OCI-LY1 (cell line): Measurements from ENCODE around the gene OR52E5.

Experiments
- H2AFZ ChIP-seq: fragments of 200-600 bp; sonication (generic), shearing (Covaris generic); 2 replicates; pipeline ENCODE4 v1.6.0; 2014; ENCODE audit warnings: antibody characterized with exemption, mild to moderate bottlenecking, low read length
- H3F3A ChIP-seq: fragments of 200-600 bp; sonication (generic), shearing (Covaris generic); 2 replicates; pipeline ENCODE4 v1.6.0; 2014; ENCODE audit warnings: mild to moderate bottlenecking, antibody characterized with exemption, low read length, moderate library complexity; ENCODE audit not compliant: insufficient read depth
- H3K27ac ChIP-seq: fragments of 200-600 bp; sonication (generic); 2 replicates; pipeline ENCODE4 v1.5.1; 2014; ENCODE audit warnings: low read length, mixed run types, mild to moderate bottlenecking, low read depth; ENCODE audit not compliant: poor library complexity, severe bottlenecking
- H3K27me3 ChIP-seq: fragments of 200-600 bp; sonication (generic); 2 replicates; pipeline ENCODE4 v1.6.0; 2014; ENCODE audit warnings: antibody characterized with exemption, mild to moderate bottlenecking, low read length, moderate library complexity; ENCODE audit not compliant: insufficient read depth
- H3K36me3 ChIP-seq: fragments of 200-600 bp; sonication (generic); 2 replicates; pipeline ENCODE4 v1.6.1; 2014; ENCODE audit warnings: mild to moderate bottlenecking, antibody characterized with exemption, low read length, moderate library complexity, mixed read lengths; ENCODE audit not compliant: insufficient read depth
- H3K4me1 ChIP-seq: fragments of 200-600 bp; sonication (generic); 2 replicates; pipeline ENCODE4 v1.5.1; 2014; ENCODE audit warnings: mild to moderate bottlenecking, low read length, moderate library complexity; ENCODE audit not compliant: insufficient read depth, severe bottlenecking
- H3K4me2 ChIP-seq: fragments of 200-600 bp; sonication (generic), shearing (Covaris generic); 2 replicates; pipeline ENCODE4 v1.6.1; 2014; ENCODE audit warnings: low read length
- H3K4me3 ChIP-seq: fragments of 200-600 bp; sonication (generic); 2 replicates; pipeline ENCODE4 v1.5.1; 2014; ENCODE audit warnings: low read length, low read depth, mild to moderate bottlenecking, mixed read lengths; ENCODE audit not compliant: poor library complexity, severe bottlenecking
- H3K79me2 ChIP-seq: fragments of 200-600 bp; shearing (Covaris generic); 2 replicates; pipeline ENCODE4 v1.6.1; 2016; ENCODE audit warnings: mixed run types, low read length, mixed read lengths; ENCODE audit not compliant: insufficient read depth
- H3K9ac ChIP-seq: fragments of 200-600 bp; sonication (generic), shearing (Covaris generic); 2 replicates; pipeline ENCODE4 v1.6.1; 2014; ENCODE audit warnings: mild to moderate bottlenecking, low read length, mixed read lengths
- H3K9me2 ChIP-seq: fragments of 200-600 bp; sonication (generic), shearing (Covaris generic); 2 replicates; pipeline ENCODE4 v1.6.1; 2014; ENCODE audit warnings: low read depth, mild to moderate bottlenecking, low read length, mixed read lengths
- H3K9me3 ChIP-seq: fragments of 200-600 bp; shearing (Covaris generic); 2 replicates; pipeline ENCODE4 v1.6.1; 2014; ENCODE audit warnings: low read length, mixed read lengths
- H4K20me1 ChIP-seq: fragments of 200-600 bp; sonication (generic), shearing (Covaris generic); 2 replicates; pipeline ENCODE4 v1.6.0; 2016; ENCODE audit warnings: mild to moderate bottlenecking, low read length; ENCODE audit not compliant: insufficient read depth
- EZH2 ChIP-seq: fragments of 200-600 bp; sonication (generic), shearing (Covaris generic); IDR thresholded peaks from 2 replicates; pipeline ENCODE4 v1.8.0; 2017; ENCODE audit warnings: borderline replicate concordance, mixed run types, mild to moderate bottlenecking, antibody characterized with exemption, low read length, moderate library complexity, mixed read lengths
- TF ChIP-seq, protein P1 (sequence below): fragments of 200-600 bp; sonication (generic), shearing (Covaris generic); IDR thresholded peaks from 2 replicates; pipeline ENCODE4 v1.5.1; 2017; ENCODE audit warnings: mild to moderate bottlenecking, antibody characterized with exemption, low read length, moderate library complexity, mixed read lengths

The OR52E5 gene

DNA sequence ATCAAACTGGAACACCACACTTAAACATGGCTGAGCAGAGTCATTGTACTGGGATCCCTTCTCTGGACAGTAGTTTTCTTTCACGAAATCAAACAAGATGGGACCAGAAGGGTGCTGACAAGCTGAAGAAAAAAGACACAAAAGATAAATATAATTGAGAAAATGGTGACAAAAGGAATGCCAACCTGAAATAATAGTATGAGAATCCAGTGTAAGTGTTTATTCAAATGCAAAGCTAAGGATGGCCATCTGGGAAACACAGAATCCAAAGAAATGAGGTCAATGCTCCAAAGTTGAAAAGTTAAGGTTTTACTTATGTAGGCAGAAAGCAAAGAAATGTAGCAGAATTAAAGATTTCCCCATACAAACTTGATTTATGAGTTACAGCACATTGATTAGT is 5.3 kb upstream of the OR52E5 start:
- no peak overlapping the region for H2AFZ ChIP-seq
- H3K9me2 ChIP-seq = no peaks in the 10 kb centered on the region
- no peaks in the 10 kb centered on the region for H3K4me1 ChIP-seq
- no peaks in the 10 kb centered on the region for H3K27me3 ChIP-seq
- H3K9ac ChIP-seq = no peak overlapping the region
- H3K4me3 ChIP-seq = no peak overlapping the region
- H3K4me2 ChIP-seq = no peak overlapping the region
- H3F3A ChIP-seq = no peaks in the 10 kb centered on the region
- no peak overlapping the region for H3K27ac ChIP-seq
- no peak for TF ChIP-seq EZH2
- TF ChIP-seq, protein P1, sequence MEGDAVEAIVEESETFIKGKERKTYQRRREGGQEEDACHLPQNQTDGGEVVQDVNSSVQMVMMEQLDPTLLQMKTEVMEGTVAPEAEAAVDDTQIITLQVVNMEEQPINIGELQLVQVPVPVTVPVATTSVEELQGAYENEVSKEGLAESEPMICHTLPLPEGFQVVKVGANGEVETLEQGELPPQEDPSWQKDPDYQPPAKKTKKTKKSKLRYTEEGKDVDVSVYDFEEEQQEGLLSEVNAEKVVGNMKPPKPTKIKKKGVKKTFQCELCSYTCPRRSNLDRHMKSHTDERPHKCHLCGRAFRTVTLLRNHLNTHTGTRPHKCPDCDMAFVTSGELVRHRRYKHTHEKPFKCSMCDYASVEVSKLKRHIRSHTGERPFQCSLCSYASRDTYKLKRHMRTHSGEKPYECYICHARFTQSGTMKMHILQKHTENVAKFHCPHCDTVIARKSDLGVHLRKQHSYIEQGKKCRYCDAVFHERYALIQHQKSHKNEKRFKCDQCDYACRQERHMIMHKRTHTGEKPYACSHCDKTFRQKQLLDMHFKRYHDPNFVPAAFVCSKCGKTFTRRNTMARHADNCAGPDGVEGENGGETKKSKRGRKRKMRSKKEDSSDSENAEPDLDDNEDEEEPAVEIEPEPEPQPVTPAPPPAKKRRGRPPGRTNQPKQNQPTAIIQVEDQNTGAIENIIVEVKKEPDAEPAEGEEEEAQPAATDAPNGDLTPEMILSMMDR = no peak
- no peaks in the 10 kb centered on the region for H4K20me1 ChIP-seq
- H3K9me3 ChIP-seq = no peaks in the 10 kb centered on the region
- no peaks in the 10 kb centered on the region for H3K36me3 ChIP-seq
- H3K79me2 ChIP-seq = no peaks in the 10 kb centered on the region

DNA sequence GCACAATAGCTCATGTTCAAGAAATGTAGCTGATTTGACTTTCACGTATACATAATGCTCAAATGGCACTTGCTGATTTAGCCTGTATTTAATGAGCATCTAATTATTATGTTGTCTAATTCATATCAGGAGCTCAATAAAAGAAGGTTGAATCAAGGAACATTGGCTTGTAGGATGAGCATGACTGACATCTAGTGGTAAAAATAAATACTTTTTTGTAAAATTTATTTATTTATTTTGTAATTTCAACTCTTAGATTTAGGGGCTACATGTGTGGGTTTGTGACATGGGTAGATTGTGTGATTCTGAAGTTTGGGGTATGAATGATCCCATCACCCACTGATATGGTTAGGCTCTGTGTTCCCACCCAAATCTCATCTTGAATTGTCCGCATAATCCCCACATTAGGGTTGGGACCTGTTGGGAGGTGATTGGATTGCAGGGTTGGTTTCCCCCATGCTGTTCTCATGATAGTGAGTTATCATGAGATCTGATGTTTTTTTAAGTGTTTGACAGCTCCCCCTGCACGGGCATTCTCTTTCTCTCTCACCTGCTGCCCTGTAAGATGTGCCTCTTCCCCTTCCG is 1.7 kb upstream of the OR52E5 start:
- H3K36me3 ChIP-seq = no peaks in the 10 kb centered on the region
- H3K4me3 ChIP-seq = no peak overlapping the region
- TF ChIP-seq EZH2 = no peak
- TF ChIP-seq, protein P1 = peak; percentile 19; the same call in 1 of the 2 replicates
- no peak overlapping the region for H3K27ac ChIP-seq
- H4K20me1 ChIP-seq = no peaks in the 10 kb centered on the region
- no peak overlapping the region for H2AFZ ChIP-seq
- no peaks in the 10 kb centered on the region for H3K9me3 ChIP-seq
- H3K9me2 ChIP-seq = no peaks in the 10 kb centered on the region
- H3K79me2 ChIP-seq = no peaks in the 10 kb centered on the region
- no peak overlapping the region for H3K9ac ChIP-seq
- no peaks in the 10 kb centered on the region for H3F3A ChIP-seq
- H3K4me2 ChIP-seq = no peak overlapping the region
- no peaks in the 10 kb centered on the region for H3K27me3 ChIP-seq
- no peaks in the 10 kb centered on the region for H3K4me1 ChIP-seq

DNA sequence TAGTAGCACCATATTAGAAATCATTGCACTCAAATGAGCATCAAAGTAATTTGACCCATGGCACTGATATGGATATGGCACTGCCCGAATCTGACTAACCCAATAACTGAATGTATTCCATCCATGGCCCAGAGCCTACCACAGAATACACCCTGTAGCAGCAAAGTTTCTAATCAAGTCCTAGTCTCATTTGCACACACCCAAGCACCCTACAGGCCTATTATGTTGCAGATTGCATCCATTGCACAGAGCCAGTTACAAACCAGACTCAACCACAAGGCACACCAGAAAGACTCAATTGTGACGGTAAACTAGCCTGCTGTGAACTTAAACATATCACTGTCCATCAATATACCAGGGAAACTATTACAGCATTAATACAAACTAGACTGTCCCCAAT is 6.5 kb downstream of the OR52E5 start:
- H3F3A ChIP-seq = no peaks in the 10 kb centered on the region
- H3K4me2 ChIP-seq = no peak overlapping the region
- no peaks in the 10 kb centered on the region for H3K79me2 ChIP-seq
- H3K27me3 ChIP-seq = no peaks in the 10 kb centered on the region
- H3K9ac ChIP-seq = no peak overlapping the region
- H3K9me3 ChIP-seq = no peaks in the 10 kb centered on the region
- no peaks in the 10 kb centered on the region for H3K9me2 ChIP-seq
- no peak overlapping the region for H3K4me3 ChIP-seq
- no peak overlapping the region for H3K27ac ChIP-seq
- TF ChIP-seq, protein P1 = no peak
- TF ChIP-seq EZH2 = no peak
- H4K20me1 ChIP-seq = no peaks in the 10 kb centered on the region
- H2AFZ ChIP-seq = no peak overlapping the region
- H3K36me3 ChIP-seq = no peaks in the 10 kb centered on the region
- H3K4me1 ChIP-seq = no peaks in the 10 kb centered on the region
